Endothelial cell of umbilical vein (primary cell): Measurements from ENCODE around the gene ATP9B. TPM values are rescaled to one million over a fixed set of nuclear protein-coding genes. Genes with fewer than 3 reads are reported as not detected.

Source experiments
- BruUV-seq: library from RNA; stranded (reverse); fragments of 400-500 nt; replicated peaks from 2 replicates; lab custom pipeline; 2021; lab: Mats Ljungman, UMichigan
- CTCF ChIA-PET: fragments of 300-600, 350-600 bp; sonication (Branson Sonifier 250); formaldehyde crosslinking; loops from one replicate; lab custom pipeline; 2021; ENCODE audit warnings: antibody characterized with exemption, inconsistent platforms; lab: Charles Lee
- POLR2A ChIA-PET: fragments of 300-600, 350-600 bp; sonication (Branson Sonifier 250); formaldehyde crosslinking; loops from one replicate; lab custom pipeline; 2021; ENCODE audit warnings: antibody characterized with exemption, inconsistent platforms; lab: Charles Lee
- DNase-seq: peaks from one replicate; pipeline ENCODE4 v3.0.0-alpha.2; 2011; ENCODE audit warnings: low read depth, low spot score
- FAIRE-seq: peaks from 2 replicates; lab custom pipeline; 2011; peaks lifted over from hg19 to GRCh38; lab: Jason Lieb, UNC
- H2AFZ ChIP-seq: 2 replicates; pipeline ENCODE4 v1.6.0; 2012; ENCODE audit warnings: low read depth, low read length, control low read depth, inconsistent platforms
- H3K27ac ChIP-seq: 2 replicates; pipeline ENCODE4 v1.5.1; 2011; ENCODE audit warnings: low read depth, mild to moderate bottlenecking, control low read depth, low read length, moderate library complexity; ENCODE audit not compliant: insufficient read depth
- H3K27me3 ChIP-seq, 2 experiments: 2 replicates each; pipeline versions ENCODE4 v1.6.0 to v1.6.1; 2011; ENCODE audit warnings: low read length in 2 of 2, mixed read lengths in 1 of 2; ENCODE audit not compliant: control insufficient read depth in 2 of 2, insufficient read depth in 2 of 2
- H3K36me3 ChIP-seq, 2 experiments: 2 replicates in 1 of 2; 3 replicates in 1 of 2; pipeline ENCODE4 v1.5.1; 2011; ENCODE audit warnings: low read length in 2 of 2, mild to moderate bottlenecking in 1 of 2, moderate library complexity in 1 of 2; ENCODE audit not compliant: control insufficient read depth in 2 of 2, insufficient read depth in 2 of 2; ENCODE audit errors: extremely low read depth in 1 of 2
- H3K4me1 ChIP-seq: 3 replicates; pipeline ENCODE4 v1.5.1; 2011; ENCODE audit warnings: mild to moderate bottlenecking, low read length; ENCODE audit not compliant: control insufficient read depth, insufficient read depth; ENCODE audit errors: extremely low read depth
- H3K4me2 ChIP-seq: 2 replicates; pipeline ENCODE4 v1.6.1; 2011; ENCODE audit warnings: low read length, control low read depth, mixed read lengths; ENCODE audit not compliant: insufficient read depth
- H3K4me3 ChIP-seq, 3 experiments: fragments of 200-600 bp in 1 of 3; sonication (generic), shearing (Covaris generic) in 1 of 3; replicated peaks in 1 of 3; 2 replicates each; pipeline ENCODE4 v1.5.1; 2011 to 2016; ENCODE audit warnings: control low read depth in 3 of 3, low read length in 3 of 3, mild to moderate bottlenecking in 2 of 3, inconsistent platforms in 1 of 3, low read depth in 1 of 3, moderate library complexity in 1 of 3; ENCODE audit not compliant: insufficient read depth in 1 of 3
- H3K79me2 ChIP-seq: 2 replicates; pipeline ENCODE4 v1.6.0; 2012; ENCODE audit warnings: low read length, inconsistent platforms; ENCODE audit not compliant: control insufficient read depth, insufficient read depth
- H3K9ac ChIP-seq: replicated peaks from 2 replicates; pipeline ENCODE3; 2011; ENCODE audit warnings: low read length, control low read depth; ENCODE audit not compliant: insufficient read depth; ENCODE audit errors: extremely low read depth
- H3K9me1 ChIP-seq: replicated peaks from 3 replicates; pipeline ENCODE4 v1.6.0; 2011; ENCODE audit warnings: mild to moderate bottlenecking, low read length; ENCODE audit not compliant: control insufficient read depth, insufficient read depth; ENCODE audit errors: extremely low read depth
- H3K9me3 ChIP-seq: replicated peaks from 2 replicates; pipeline ENCODE4 v1.5.1; 2012; ENCODE audit warnings: low read length, inconsistent platforms; ENCODE audit not compliant: control insufficient read depth, insufficient read depth
- H4K20me1 ChIP-seq: replicated peaks from 2 replicates; pipeline ENCODE3; 2011; ENCODE audit warnings: mild to moderate bottlenecking, low read length; ENCODE audit not compliant: control insufficient read depth, insufficient read depth; ENCODE audit errors: extremely low read depth
- CTCF ChIP-seq, 2 donors: IDR thresholded peaks; 1 replicate in 1 of 2; 2 replicates in 1 of 2; pipeline ENCODE4 v1.5.1; 2011; ENCODE audit warnings: low read length in 2 of 2, mild to moderate bottlenecking in 2 of 2, moderate library complexity in 2 of 2, control low read depth in 1 of 2, inconsistent platforms in 1 of 2, low read depth in 1 of 2; ENCODE audit not compliant: insufficient read depth in 1 of 2; ENCODE audit errors: extremely low read depth in 1 of 2
- EZH2 ChIP-seq: IDR thresholded peaks from 2 replicates; pipeline ENCODE4 v1.6.1; 2012; ENCODE audit warnings: borderline replicate concordance, low read depth, mild to moderate bottlenecking, moderate library complexity, low read length, inconsistent platforms; ENCODE audit not compliant: severe bottlenecking
- FOS ChIP-seq: IDR thresholded peaks from 2 replicates; pipeline ENCODE4 v1.6.1; 2011; ENCODE audit warnings: mild to moderate bottlenecking, low read length, moderate library complexity, borderline replicate concordance; ENCODE audit not compliant: insufficient read depth
- GATA2 ChIP-seq: IDR thresholded peaks from 2 replicates; pipeline ENCODE4 v1.7.0; 2011; ENCODE audit warnings: low read depth, mild to moderate bottlenecking, moderate library complexity, mixed read lengths, low read length; ENCODE audit not compliant: insufficient read length, insufficient read depth
- JUN ChIP-seq: IDR thresholded peaks from 2 replicates; pipeline ENCODE4 v1.6.1; 2011; ENCODE audit warnings: borderline replicate concordance, low read depth; ENCODE audit not compliant: insufficient read length, insufficient read depth
- MYC ChIP-seq: IDR thresholded peaks from one replicate; pipeline ENCODE4 v1.6.1; 2011; ENCODE audit warnings: mild to moderate bottlenecking, low read depth, low read length
- POLR2A ChIP-seq: IDR thresholded peaks from 2 replicates; pipeline ENCODE4 v1.6.1; 2012; ENCODE audit warnings: low read depth, mild to moderate bottlenecking, control low read depth, low read length
- POLR2AphosphoS5 ChIP-seq: IDR thresholded peaks from 2 replicates; pipeline ENCODE4 v1.6.1; 2012; ENCODE audit warnings: low read depth, mild to moderate bottlenecking, control low read depth, low read length, moderate library complexity; ENCODE audit not compliant: insufficient read depth
- dilution Hi-C: fragments of 300-500 bp; cut with MboI; formaldehyde crosslinking; loops from one replicate; pipeline ENCODE4 v1.15.0; 2019; ENCODE audit warnings: low sequenced_read_pairs; ENCODE audit not compliant: extremely low pct_ligation_motif_present
- intact Hi-C: fragments of 100-400 bp; cut with micrococcal nuclease; formaldehyde crosslinking; loops from one replicate; pipeline ENCODE4 v1.10.0; 2022
- polyA plus RNA-seq, 4 experiments: library from polyadenylated mRNA; depleted of rRNA in 3 of 4; stranded (reverse) in 3 of 4; unstranded in 1 of 4; fragments of >200 nt; gene quantifications; 2 replicates each; pipeline versions ENCODE4 v1.2.1 to v1.2.3, GENCODE V29; 2011 to 2012; ENCODE audit warnings: missing spikeins in 1 of 4
- total RNA-seq: library from RNA; stranded (reverse); gene quantifications from 2 replicates; pipeline ENCODE4 v1.2.3, GENCODE V29; 2021
- TF ChIP-seq, protein P1 (sequence below): IDR thresholded peaks from 2 replicates; pipeline ENCODE4 v1.6.1; 2011; ENCODE audit not compliant: insufficient read depth, insufficient read length

ATP9B gene
- total and polyA plus RNA-seq, 2 donors (not counting 3 experiments of a cell fraction or from before 2014, with no cell fraction given): 14.6 to 18.2 TPM

GRCh38 chr18:79208906-79209305 is 139.7 kb downstream of the ATP9B start:
- no peaks in the 10 kb centered on the region for H3K27me3 ChIP-seq
- no peak overlapping the region for H3K9ac ChIP-seq
- no peaks in the 10 kb centered on the region for H4K20me1 ChIP-seq
- no peak overlapping the region for H3K4me3 ChIP-seq
- ChIA-PET POLR2A (no interaction called here), CTCF (interaction anchor here (0.9 to 1.3 kb wide), 2 partner anchors 10 to 12 kb away, joined by 3 to 4 read pairs; no protein-coding TSS in a partner anchor)
- TF ChIP-seq POLR2AphosphoS5 (no peak), MYC (no peak), JUN (no peak)
- FAIRE-seq (no peak), DNase-seq (no peak)
- no peaks in the 10 kb centered on the region for H3K9me1 ChIP-seq
- H2AFZ ChIP-seq: no peak overlapping the region
- no peak overlapping the region for H3K27ac ChIP-seq
- H3K79me2 ChIP-seq: no peaks in the 10 kb centered on the region
- H3K4me1 ChIP-seq: no peaks in the 10 kb centered on the region
- no peak overlapping the region for H3K4me2 ChIP-seq
- no TSS peak for BruUV-seq
- dilution Hi-C loops (no loop called here), intact Hi-C loops (no loop called here)
- no peaks in the 10 kb centered on the region for H3K9me3 ChIP-seq
- peaks cover 0 to 7% of the 10 kb centered on the region in 2 experiments for H3K36me3 ChIP-seq

DNA sequence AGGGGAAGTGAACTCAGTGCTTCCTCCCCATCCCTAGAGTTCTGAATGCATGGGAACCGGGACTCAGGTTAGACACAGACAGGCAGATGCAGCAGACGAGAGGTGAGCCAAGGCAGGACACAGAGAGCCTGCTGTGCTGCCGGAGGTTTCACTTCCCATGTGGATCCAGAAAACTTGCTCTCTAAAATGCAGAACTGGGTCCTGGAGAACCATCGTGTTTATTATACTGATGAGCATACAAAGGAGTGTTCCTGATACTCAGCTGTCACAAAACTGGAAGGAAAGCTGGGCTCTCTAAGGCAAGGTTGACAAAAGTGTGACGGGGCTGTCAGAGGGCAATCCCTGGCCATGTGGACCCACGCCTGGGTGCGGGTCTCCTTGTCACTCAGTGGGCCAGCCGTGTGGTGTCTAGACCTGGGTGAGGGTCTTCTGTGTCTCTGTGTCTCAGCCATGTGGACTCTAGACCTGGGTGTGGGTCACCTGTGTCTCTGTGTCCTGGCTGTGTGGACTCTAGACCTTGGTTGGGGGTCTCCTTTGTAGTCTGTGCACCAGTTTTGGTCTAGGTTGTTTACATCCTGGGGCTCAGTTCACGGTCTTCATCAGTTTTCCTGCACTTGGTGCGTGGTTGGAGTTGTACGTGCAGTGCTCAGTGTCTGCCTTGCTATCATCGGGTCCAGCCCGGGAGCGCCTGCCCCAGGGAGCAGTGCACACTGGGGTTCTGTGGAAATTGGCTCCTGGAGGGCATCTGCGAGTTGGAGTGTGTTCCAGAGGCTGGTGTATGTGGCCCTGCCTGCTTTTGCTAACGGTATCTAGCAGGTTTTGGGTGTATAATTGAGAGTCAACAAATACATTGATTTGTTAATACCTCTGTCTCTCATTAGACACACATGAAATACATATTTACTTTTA is 141.1 kb downstream of the ATP9B start:
- no peak for FAIRE-seq
- Histone ChIP-seq H3K4me1 (no peaks in the 10 kb centered on the region), H3K79me2 (no peaks in the 10 kb centered on the region), H3K27me3 (no peaks in the 10 kb centered on the region), H3K9me1 (no peaks in the 10 kb centered on the region), H4K20me1 (no peaks in the 10 kb centered on the region), H3K27ac (no peak overlapping the region), H2AFZ (no peak overlapping the region), H3K9ac (no peak overlapping the region), H3K4me2 (no peak overlapping the region), H3K4me3 (no peak overlapping the region), H3K36me3 (peaks cover 0 to 7% of the 10 kb centered on the region in 2 experiments), H3K9me3 (no peaks in the 10 kb centered on the region)
- dilution Hi-C loops: no loop called here
- ChIA-PET CTCF (interaction anchor here (0.9 kb wide), 1 partner anchor 11 kb away, joined by 3 read pairs; no protein-coding TSS in a partner anchor), POLR2A (no interaction called here)
- no peak for TF ChIP-seq CTCF (IDR thresholded peaks at IDR 0.05; ENCODE audit: extremely low read depth in 1 of 2, insufficient read depth in 1 of 2, low read depth in 1 of 2, low read length in 2 of 2)
- TF ChIP-seq POLR2A: no peak
- TF ChIP-seq, protein P1, sequence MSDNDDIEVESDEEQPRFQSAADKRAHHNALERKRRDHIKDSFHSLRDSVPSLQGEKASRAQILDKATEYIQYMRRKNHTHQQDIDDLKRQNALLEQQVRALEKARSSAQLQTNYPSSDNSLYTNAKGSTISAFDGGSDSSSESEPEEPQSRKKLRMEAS: no peak
- TF ChIP-seq EZH2: no peak
- TF ChIP-seq MYC: no peak
- TF ChIP-seq FOS: no peak
- TF ChIP-seq GATA2: no peak
- no peak for TF ChIP-seq POLR2AphosphoS5
- no peak for TF ChIP-seq JUN
- no TSS peak for BruUV-seq
- no peak for DNase-seq
- intact Hi-C loops: no loop called here
